ENCODE measurements around the gene AMZ2.
"Not testable (repeated sequence)": the region's sequence is repeated elsewhere in the genome, so short reads cannot be mapped to it uniquely, and the experiment has no call there.

Gene AMZ2

DNA sequence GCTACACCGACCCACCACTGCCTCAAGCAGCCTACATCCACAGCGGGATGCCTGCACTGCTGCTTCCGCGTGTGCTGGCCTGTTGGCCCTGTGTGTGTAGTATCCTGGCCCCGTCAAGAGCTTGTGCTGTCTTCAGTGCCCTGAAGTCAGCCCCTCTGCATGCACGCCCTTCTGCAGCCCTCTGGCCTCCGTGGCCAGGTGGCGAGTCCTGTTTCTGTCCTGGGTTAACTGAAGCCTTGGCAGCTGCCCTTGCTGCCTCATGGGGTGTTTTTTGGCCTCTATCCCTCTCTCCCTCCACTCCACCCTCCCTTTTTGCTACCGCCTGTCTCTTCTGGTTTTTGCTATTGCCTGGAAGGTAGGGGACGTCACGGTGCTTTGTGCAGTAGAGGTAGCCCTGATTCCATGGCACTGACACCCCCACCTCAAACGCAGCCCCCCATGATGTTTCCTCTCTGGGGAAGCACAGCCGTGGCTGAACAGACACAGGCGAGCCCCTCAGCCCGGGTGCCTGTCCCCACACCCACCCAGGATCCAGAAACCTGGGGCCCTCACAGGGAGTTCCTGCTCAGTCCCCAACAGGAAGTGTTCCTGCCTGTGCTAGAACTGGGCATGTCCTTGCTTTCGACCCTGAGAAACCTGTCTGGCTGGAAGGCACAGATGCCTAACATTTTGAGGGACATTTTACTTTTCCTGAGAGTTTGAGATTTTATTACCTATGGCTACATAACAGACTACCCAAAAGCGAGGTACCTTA is 18.8 kb upstream of the AMZ2 start:
- Histone ChIP-seq H3K79me2 (ENCODE audit: insufficient read depth, low read length) (no peaks in the 10 kb centered on the region), H2AFZ (ENCODE audit: low read length) (no peak overlapping the region), H3K4me3 (ENCODE audit: low read depth, low read length, poor library complexity, severe bottlenecking) (no peak overlapping the region), H3K9ac (ENCODE audit: low read length) (peak overlapping the region; percentile 17; the same call in 1 of the 2 replicates), H3K36me3 (ENCODE audit: insufficient read depth, low read length) (no peaks in the 10 kb centered on the region), H3K9me3 (ENCODE audit: low read length) (no peaks in the 10 kb centered on the region), H3K4me1 (ENCODE audit: insufficient read depth, low read length, severe bottlenecking) (peaks cover 46% of the 10 kb centered on the region), H3K27ac (ENCODE audit: low read depth, low read length, poor library complexity, severe bottlenecking) (peak overlapping the region; percentile 59), H4K20me1 (ENCODE audit: insufficient read depth, low read length) (no peaks in the 10 kb centered on the region), H3K27me3 (ENCODE audit: insufficient read depth, low read length) (no peaks in the 10 kb centered on the region), H3K4me2 (ENCODE audit: low read length) (no peak overlapping the region; the same call in 1 of the 2 replicates), H3K9me2 (ENCODE audit: low read depth, low read length) (no peaks in the 10 kb centered on the region), H3F3A (ENCODE audit: insufficient read depth, low read length) (no peaks in the 10 kb centered on the region)
- TF ChIP-seq, protein P1, sequence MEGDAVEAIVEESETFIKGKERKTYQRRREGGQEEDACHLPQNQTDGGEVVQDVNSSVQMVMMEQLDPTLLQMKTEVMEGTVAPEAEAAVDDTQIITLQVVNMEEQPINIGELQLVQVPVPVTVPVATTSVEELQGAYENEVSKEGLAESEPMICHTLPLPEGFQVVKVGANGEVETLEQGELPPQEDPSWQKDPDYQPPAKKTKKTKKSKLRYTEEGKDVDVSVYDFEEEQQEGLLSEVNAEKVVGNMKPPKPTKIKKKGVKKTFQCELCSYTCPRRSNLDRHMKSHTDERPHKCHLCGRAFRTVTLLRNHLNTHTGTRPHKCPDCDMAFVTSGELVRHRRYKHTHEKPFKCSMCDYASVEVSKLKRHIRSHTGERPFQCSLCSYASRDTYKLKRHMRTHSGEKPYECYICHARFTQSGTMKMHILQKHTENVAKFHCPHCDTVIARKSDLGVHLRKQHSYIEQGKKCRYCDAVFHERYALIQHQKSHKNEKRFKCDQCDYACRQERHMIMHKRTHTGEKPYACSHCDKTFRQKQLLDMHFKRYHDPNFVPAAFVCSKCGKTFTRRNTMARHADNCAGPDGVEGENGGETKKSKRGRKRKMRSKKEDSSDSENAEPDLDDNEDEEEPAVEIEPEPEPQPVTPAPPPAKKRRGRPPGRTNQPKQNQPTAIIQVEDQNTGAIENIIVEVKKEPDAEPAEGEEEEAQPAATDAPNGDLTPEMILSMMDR (IDR thresholded peaks at IDR 0.05; ENCODE audit: low read length), result no peak
- no peak for TF ChIP-seq EZH2 (IDR thresholded peaks at IDR 0.05; ENCODE audit: borderline replicate concordance, low read length)

DNA sequence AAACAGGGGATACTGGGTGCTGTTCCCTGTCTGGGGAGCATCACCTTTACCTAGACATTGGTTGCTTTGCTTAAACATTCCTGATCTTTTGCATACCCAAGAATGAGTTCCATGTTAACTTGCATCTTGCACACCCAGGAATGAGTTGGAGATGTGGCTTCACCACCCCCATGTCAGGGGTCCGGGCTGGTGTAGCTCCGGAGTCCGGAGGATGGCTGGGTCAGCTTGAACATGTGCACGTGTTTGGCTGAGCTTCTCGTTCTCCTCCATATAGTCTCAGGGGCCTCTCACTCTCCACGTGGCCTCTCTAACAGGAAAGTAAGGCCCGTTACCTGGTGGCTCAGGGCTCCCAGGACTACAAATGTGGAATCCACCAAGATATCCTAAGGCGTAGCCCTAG is 18.2 kb upstream of the AMZ2 start:
- no peaks in the 10 kb centered on the region for H3K27me3 ChIP-seq (ENCODE audit: insufficient read depth, low read length)
- H3K4me3 ChIP-seq (ENCODE audit: low read depth, low read length, poor library complexity, severe bottlenecking), result no peak overlapping the region
- H3K4me2 ChIP-seq (ENCODE audit: low read length), result no peak overlapping the region
- peak overlapping the region; percentile 59 for H3K27ac ChIP-seq (ENCODE audit: low read depth, low read length, poor library complexity, severe bottlenecking)
- H4K20me1 ChIP-seq (ENCODE audit: insufficient read depth, low read length), result no peaks in the 10 kb centered on the region
- H3K4me1 ChIP-seq (ENCODE audit: insufficient read depth, low read length, severe bottlenecking), result peaks cover 44% of the 10 kb centered on the region
- no peak overlapping the region; the same call in 1 of the 2 replicates for H3K9ac ChIP-seq (ENCODE audit: low read length)
- H2AFZ ChIP-seq (ENCODE audit: low read length), result no peak overlapping the region
- no peaks in the 10 kb centered on the region for H3K9me2 ChIP-seq (ENCODE audit: low read depth, low read length)
- no peaks in the 10 kb centered on the region for H3K79me2 ChIP-seq (ENCODE audit: insufficient read depth, low read length)
- no peak for TF ChIP-seq EZH2 (IDR thresholded peaks at IDR 0.05; ENCODE audit: borderline replicate concordance, low read length)
- TF ChIP-seq, protein P1 (IDR thresholded peaks at IDR 0.05; ENCODE audit: low read length), result no peak
- H3K9me3 ChIP-seq (ENCODE audit: low read length), result no peaks in the 10 kb centered on the region
- no peaks in the 10 kb centered on the region for H3K36me3 ChIP-seq (ENCODE audit: insufficient read depth, low read length)
- no peaks in the 10 kb centered on the region for H3F3A ChIP-seq (ENCODE audit: insufficient read depth, low read length)

DNA sequence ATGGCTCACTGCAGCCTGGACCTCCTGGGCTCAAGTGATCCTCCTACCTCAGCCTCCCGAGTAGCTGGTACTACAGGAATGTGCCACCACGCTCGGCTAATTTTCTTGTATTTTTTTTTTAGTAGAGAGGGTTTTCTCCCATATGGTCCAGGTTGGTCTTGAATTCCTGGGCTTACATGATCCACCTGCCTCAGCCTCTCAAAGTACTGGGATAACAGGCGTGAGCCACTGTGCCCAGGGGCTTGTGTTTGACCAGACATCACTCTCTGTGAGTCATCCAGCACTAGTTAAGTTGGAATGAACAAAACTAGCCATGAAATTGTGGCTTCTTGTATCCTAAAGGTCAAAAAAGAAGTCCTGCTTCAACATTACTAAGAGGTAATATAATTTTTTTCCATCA is 16.7 kb upstream of the AMZ2 start:
- not testable (repeated sequence) for H3K79me2 ChIP-seq (ENCODE audit: insufficient read depth, low read length); H3K9ac ChIP-seq (ENCODE audit: low read length); H3F3A ChIP-seq (ENCODE audit: insufficient read depth, low read length); H3K4me2 ChIP-seq (ENCODE audit: low read length); H2AFZ ChIP-seq (ENCODE audit: low read length); H3K36me3 ChIP-seq (ENCODE audit: insufficient read depth, low read length); H3K27me3 ChIP-seq (ENCODE audit: insufficient read depth, low read length); H3K4me3 ChIP-seq (ENCODE audit: low read depth, low read length, poor library complexity, severe bottlenecking); H3K9me3 ChIP-seq (ENCODE audit: low read length); H3K9me2 ChIP-seq (ENCODE audit: low read depth, low read length); H4K20me1 ChIP-seq (ENCODE audit: insufficient read depth, low read length)
- H3K27ac ChIP-seq (ENCODE audit: low read depth, low read length, poor library complexity, severe bottlenecking), result peak overlapping the region; percentile 23
- peaks cover 43% of the 10 kb centered on the region for H3K4me1 ChIP-seq (ENCODE audit: insufficient read depth, low read length, severe bottlenecking)

DNA sequence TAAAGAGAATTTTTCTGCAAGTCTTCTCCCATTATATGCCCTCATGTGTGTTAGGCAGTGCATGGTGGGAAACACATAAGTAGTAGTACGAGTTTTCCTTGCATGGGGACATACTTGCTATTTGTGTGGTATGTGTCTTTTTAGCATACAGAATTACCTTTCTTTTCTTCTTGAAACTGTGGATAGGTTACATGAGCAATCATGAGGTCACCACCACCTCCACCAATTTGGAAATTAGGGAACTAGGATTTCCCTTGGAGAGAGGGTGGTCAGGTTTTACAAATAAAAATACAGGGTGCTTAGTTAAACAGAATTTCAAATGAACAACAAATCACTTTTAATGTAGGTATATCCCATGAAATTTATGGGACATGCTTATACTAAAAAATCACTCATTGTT is 16.3 kb upstream of the AMZ2 start:
- H3K9ac ChIP-seq (ENCODE audit: low read length), result no peak overlapping the region
- no peaks in the 10 kb centered on the region for H3K36me3 ChIP-seq (ENCODE audit: insufficient read depth, low read length)
- peaks cover 42% of the 10 kb centered on the region for H3K4me1 ChIP-seq (ENCODE audit: insufficient read depth, low read length, severe bottlenecking)
- TF ChIP-seq EZH2 (IDR thresholded peaks at IDR 0.05; ENCODE audit: borderline replicate concordance, low read length), result no peak
- TF ChIP-seq, protein P1 (IDR thresholded peaks at IDR 0.05; ENCODE audit: low read length), result no peak
- H3F3A ChIP-seq (ENCODE audit: insufficient read depth, low read length), result no peaks in the 10 kb centered on the region
- no peaks in the 10 kb centered on the region for H3K9me2 ChIP-seq (ENCODE audit: low read depth, low read length)
- no peaks in the 10 kb centered on the region for H3K27me3 ChIP-seq (ENCODE audit: insufficient read depth, low read length)
- H3K9me3 ChIP-seq (ENCODE audit: low read length), result no peaks in the 10 kb centered on the region
- no peak overlapping the region for H3K4me2 ChIP-seq (ENCODE audit: low read length)
- no peaks in the 10 kb centered on the region for H3K79me2 ChIP-seq (ENCODE audit: insufficient read depth, low read length)
- no peaks in the 10 kb centered on the region for H4K20me1 ChIP-seq (ENCODE audit: insufficient read depth, low read length)
- no peak overlapping the region for H3K4me3 ChIP-seq (ENCODE audit: low read depth, low read length, poor library complexity, severe bottlenecking)
- H3K27ac ChIP-seq (ENCODE audit: low read depth, low read length, poor library complexity, severe bottlenecking), result peak overlapping the region; percentile 23
- H2AFZ ChIP-seq (ENCODE audit: low read length), result no peak overlapping the region

DNA sequence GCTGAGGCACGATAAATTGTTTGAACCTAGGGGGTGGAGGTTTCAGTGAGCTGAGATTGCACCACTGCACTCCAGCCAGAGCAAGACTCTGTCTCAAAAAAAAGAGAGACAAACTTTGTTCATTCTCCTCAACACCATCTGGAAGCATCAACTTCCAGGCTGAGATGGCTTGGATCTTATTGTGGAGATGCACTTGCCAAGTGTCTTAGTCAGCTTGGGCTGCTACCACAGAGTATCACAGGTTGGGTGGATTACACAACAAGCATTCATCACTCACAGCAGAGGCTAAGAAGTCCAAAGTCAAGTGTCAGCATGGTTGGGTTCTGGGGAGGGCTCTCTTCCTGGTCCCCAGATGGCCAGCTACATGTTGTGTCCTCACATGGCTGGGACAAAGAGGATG is 15.1 kb upstream of the AMZ2 start:
- not testable (repeated sequence) for H4K20me1 ChIP-seq (ENCODE audit: insufficient read depth, low read length); H3F3A ChIP-seq (ENCODE audit: insufficient read depth, low read length); H3K27me3 ChIP-seq (ENCODE audit: insufficient read depth, low read length); H3K9me2 ChIP-seq (ENCODE audit: low read depth, low read length); H3K36me3 ChIP-seq (ENCODE audit: insufficient read depth, low read length); H3K4me2 ChIP-seq (ENCODE audit: low read length); H3K9ac ChIP-seq (ENCODE audit: low read length); H3K9me3 ChIP-seq (ENCODE audit: low read length); H2AFZ ChIP-seq (ENCODE audit: low read length); H3K79me2 ChIP-seq (ENCODE audit: insufficient read depth, low read length); H3K4me3 ChIP-seq (ENCODE audit: low read depth, low read length, poor library complexity, severe bottlenecking)
- peak overlapping the region; percentile 25 for H3K27ac ChIP-seq (ENCODE audit: low read depth, low read length, poor library complexity, severe bottlenecking)
- H3K4me1 ChIP-seq (ENCODE audit: insufficient read depth, low read length, severe bottlenecking), result peaks cover 54% of the 10 kb centered on the region

All from OCI-LY1 (cell line).